ENCODE data around the gene TTN.

Gene TTN

GRCh38 chr2:178830451-178830850 is 23.2 kb upstream of the TTN start:
- Histone ChIP-seq H3K4me3 (ENCODE audit: low read depth in 1 of 2, low read length in 2 of 2) (no peak overlapping the region), H3K36me3 (ENCODE audit: insufficient read depth, low read length) (no peaks in the 10 kb centered on the region), H3K9ac (ENCODE audit: low read length) (no peak overlapping the region), H3K27ac (ENCODE audit: low read depth, low read length) (no peak overlapping the region), H3K4me1 (ENCODE audit: insufficient read depth, low read length) (no peaks in the 10 kb centered on the region), H3K27me3 (ENCODE audit: control insufficient read depth in 1 of 2, insufficient read depth in 2 of 2, low read length in 2 of 2) (no peaks in the 10 kb centered on the region), H3K9me3 (ENCODE audit: low read length) (no peaks in the 10 kb centered on the region)

DNA sequence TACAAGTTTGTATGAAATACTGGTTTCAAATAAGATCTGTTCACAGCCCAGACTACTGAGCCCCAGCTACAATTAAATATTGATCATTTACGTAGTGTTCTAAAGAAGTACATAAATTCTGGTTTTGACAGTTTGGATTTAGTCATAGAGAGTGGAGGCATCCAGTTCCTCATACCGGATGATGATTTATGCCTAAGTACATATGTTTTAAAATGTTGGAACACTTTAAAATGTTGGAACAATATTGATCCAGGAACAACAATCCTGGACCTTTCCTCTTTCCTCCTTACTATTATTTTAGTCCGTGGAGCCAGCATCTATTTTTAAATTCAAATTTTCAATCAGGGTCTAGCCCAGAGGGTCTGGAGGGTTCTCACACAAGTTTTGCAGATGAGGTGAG is 22.8 kb upstream of the TTN start:
- H3K4me3 ChIP-seq (ENCODE audit: low read depth in 1 of 2, low read length in 2 of 2), result no peak overlapping the region
- no peaks in the 10 kb centered on the region for H3K9me3 ChIP-seq (ENCODE audit: low read length)
- no peaks in the 10 kb centered on the region for H3K36me3 ChIP-seq (ENCODE audit: insufficient read depth, low read length)
- H3K27me3 ChIP-seq (ENCODE audit: control insufficient read depth in 1 of 2, insufficient read depth in 2 of 2, low read length in 2 of 2), result no peaks in the 10 kb centered on the region
- H3K27ac ChIP-seq (ENCODE audit: low read depth, low read length), result no peak overlapping the region
- H3K9ac ChIP-seq (ENCODE audit: low read length), result no peak overlapping the region
- H3K4me1 ChIP-seq (ENCODE audit: insufficient read depth, low read length), result no peaks in the 10 kb centered on the region

DNA sequence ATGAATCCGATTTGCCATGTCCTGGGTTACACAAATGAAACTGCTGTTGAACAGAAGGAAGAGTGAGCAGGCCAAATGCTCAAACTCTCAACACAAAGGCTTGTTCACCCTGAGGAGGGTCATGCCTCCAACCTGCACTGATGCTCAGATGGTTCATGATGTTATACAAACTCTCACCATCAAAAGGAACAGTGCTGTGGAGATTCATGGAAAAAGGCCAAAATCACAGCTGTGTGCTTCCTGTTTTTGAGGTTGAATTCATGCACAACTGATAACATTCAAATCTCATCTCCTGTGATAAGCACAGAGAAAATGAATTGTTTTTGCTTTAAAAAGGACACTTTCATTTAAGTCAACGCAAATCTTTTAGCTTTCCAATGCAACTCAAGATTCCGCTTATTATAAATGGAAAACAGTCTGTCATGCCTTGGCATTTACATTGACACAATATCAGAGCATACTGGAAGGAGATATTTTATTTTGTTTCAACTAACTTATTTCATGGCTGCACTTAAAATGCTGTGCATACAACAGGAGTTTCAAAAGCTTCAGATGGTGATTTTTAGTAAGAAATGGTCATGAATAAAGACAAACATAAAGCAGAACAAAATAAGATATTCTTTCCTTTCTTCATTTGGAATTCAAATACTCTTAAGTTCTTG is 22.2 kb upstream of the TTN start:
- H3K36me3 ChIP-seq (ENCODE audit: insufficient read depth, low read length), result no peaks in the 10 kb centered on the region
- H3K4me1 ChIP-seq (ENCODE audit: insufficient read depth, low read length), result no peaks in the 10 kb centered on the region
- no peaks in the 10 kb centered on the region for H3K27me3 ChIP-seq (ENCODE audit: control insufficient read depth in 1 of 2, insufficient read depth in 2 of 2, low read length in 2 of 2)
- no peak overlapping the region for H3K27ac ChIP-seq (ENCODE audit: low read depth, low read length)
- no peaks in the 10 kb centered on the region for H3K9me3 ChIP-seq (ENCODE audit: low read length)
- no peak overlapping the region for H3K4me3 ChIP-seq (ENCODE audit: low read depth in 1 of 2, low read length in 2 of 2)
- H3K9ac ChIP-seq (ENCODE audit: low read length), result no peak overlapping the region

- Histone ChIP-seq H3K27ac (ENCODE audit: low read depth, low read length) (no peak overlapping the region), H3K9ac (ENCODE audit: low read length) (no peak overlapping the region), H3K4me3 (ENCODE audit: low read depth in 1 of 2, low read length in 2 of 2) (no peak overlapping the region), H3K36me3 (ENCODE audit: insufficient read depth, low read length) (no peaks in the 10 kb centered on the region), H3K4me1 (ENCODE audit: insufficient read depth, low read length) (no peaks in the 10 kb centered on the region), H3K9me3 (ENCODE audit: low read length) (no peaks in the 10 kb centered on the region), H3K27me3 (ENCODE audit: control insufficient read depth in 1 of 2, insufficient read depth in 2 of 2, low read length in 2 of 2) (no peaks in the 10 kb centered on the region)
These were observed 21.3 kb upstream of the TTN start for GRCh38 chr2:178828486-178828881.

GRCh38 chr2:178827739-178828485 is 20.7 kb upstream of the TTN start:
- no peaks in the 10 kb centered on the region for H3K9me3 ChIP-seq (ENCODE audit: low read length)
- no peak overlapping the region for H3K27ac ChIP-seq (ENCODE audit: low read depth, low read length)
- no peaks in the 10 kb centered on the region for H3K36me3 ChIP-seq (ENCODE audit: insufficient read depth, low read length)
- H3K4me3 ChIP-seq (ENCODE audit: low read depth in 1 of 2, low read length in 2 of 2), result no peak overlapping the region
- H3K9ac ChIP-seq (ENCODE audit: low read length), result no peak overlapping the region
- H3K4me1 ChIP-seq (ENCODE audit: insufficient read depth, low read length), result no peaks in the 10 kb centered on the region
- no peaks in the 10 kb centered on the region for H3K27me3 ChIP-seq (ENCODE audit: control insufficient read depth in 1 of 2, insufficient read depth in 2 of 2, low read length in 2 of 2)

DNA sequence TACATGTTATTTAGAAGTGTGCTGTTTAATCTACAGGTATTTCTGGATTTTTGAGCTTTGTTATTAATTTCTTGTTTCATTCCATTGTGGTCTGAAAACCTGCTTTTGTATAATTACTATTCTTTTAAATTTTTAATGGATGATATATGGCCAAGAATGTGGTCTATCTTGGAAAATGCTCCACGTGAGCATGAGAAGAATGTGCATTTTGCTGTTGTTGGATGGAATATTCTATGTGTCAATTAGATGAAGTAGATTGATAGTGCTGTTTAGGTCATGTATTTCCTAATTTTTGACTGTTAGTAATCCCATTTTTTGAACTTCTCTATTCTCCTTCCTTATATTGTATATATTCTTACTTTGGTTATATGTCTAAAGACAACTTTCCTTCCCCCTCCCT is 19.9 kb upstream of the TTN start:
- Histone ChIP-seq H3K27ac (ENCODE audit: low read depth, low read length) (no peak overlapping the region), H3K4me1 (ENCODE audit: insufficient read depth, low read length) (no peaks in the 10 kb centered on the region), H3K27me3 (ENCODE audit: control insufficient read depth in 1 of 2, insufficient read depth in 2 of 2, low read length in 2 of 2) (no peaks in the 10 kb centered on the region), H3K4me3 (ENCODE audit: low read depth in 1 of 2, low read length in 2 of 2) (no peak overlapping the region), H3K36me3 (ENCODE audit: insufficient read depth, low read length) (no peaks in the 10 kb centered on the region), H3K9me3 (ENCODE audit: low read length) (no peaks in the 10 kb centered on the region), H3K9ac (ENCODE audit: low read length) (no peak overlapping the region)

GRCh38 chr2:178825183-178825582 is 18.0 kb upstream of the TTN start:
- no peaks in the 10 kb centered on the region for H3K4me1 ChIP-seq (ENCODE audit: insufficient read depth, low read length)
- no peak overlapping the region for H3K27ac ChIP-seq (ENCODE audit: low read depth, low read length)
- no peak overlapping the region for H3K4me3 ChIP-seq (ENCODE audit: low read depth in 1 of 2, low read length in 2 of 2)
- H3K9me3 ChIP-seq (ENCODE audit: low read length), result no peaks in the 10 kb centered on the region
- H3K27me3 ChIP-seq (ENCODE audit: control insufficient read depth in 1 of 2, insufficient read depth in 2 of 2, low read length in 2 of 2), result no peaks in the 10 kb centered on the region
- H3K9ac ChIP-seq (ENCODE audit: low read length), result no peak overlapping the region
- no peaks in the 10 kb centered on the region for H3K36me3 ChIP-seq (ENCODE audit: insufficient read depth, low read length)

DNA sequence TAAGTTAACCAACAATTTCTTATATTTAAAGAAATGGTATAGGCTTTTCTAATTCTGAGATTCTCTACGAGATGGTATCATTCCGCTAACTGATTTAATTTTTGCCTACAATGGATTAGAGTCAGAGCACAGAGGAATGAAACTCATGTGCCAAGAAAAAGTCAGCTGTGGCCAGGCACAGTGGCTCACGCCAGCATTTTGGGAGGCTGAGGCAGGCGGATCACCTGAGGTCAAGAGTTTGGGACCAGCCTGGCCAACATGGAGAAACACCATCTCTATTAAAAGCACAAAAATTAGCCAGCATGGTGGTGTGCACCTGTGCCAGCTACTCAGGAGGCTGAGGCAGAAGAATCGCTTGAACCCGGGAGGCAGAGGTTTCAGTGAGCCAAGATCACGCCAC is 17.0 kb upstream of the TTN start:
- no peaks in the 10 kb centered on the region for H3K36me3 ChIP-seq (ENCODE audit: insufficient read depth, low read length)
- no peak overlapping the region for H3K9ac ChIP-seq (ENCODE audit: low read length)
- no peaks in the 10 kb centered on the region for H3K9me3 ChIP-seq (ENCODE audit: low read length)
- no peak overlapping the region for H3K4me3 ChIP-seq (ENCODE audit: low read depth in 1 of 2, low read length in 2 of 2)
- no peaks in the 10 kb centered on the region for H3K27me3 ChIP-seq (ENCODE audit: control insufficient read depth in 1 of 2, insufficient read depth in 2 of 2, low read length in 2 of 2)
- H3K4me1 ChIP-seq (ENCODE audit: insufficient read depth, low read length), result no peaks in the 10 kb centered on the region
- H3K27ac ChIP-seq (ENCODE audit: low read depth, low read length), result no peak overlapping the region

DNA sequence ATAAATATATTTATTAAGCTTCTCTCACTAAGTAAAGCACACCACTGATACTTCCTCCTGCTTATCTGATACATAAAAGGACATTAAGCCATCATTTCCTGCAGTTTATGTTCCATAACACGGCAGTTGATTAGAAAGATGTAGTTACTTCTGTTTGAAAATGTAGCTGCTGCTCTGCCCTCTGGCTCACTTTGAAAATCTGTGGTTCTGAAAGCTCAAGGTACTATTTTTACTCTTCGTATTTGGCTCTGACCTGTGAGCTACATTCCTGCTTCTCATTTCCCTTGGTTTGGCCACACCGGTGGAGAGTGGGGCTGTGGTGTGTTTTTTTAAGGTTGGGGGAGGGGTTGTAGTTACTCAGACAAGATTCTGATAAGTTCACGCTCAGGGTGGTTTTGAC is 12.8 kb upstream of the TTN start:
- Histone ChIP-seq H3K27ac (ENCODE audit: low read depth, low read length) (no peak overlapping the region), H3K9me3 (ENCODE audit: low read length) (no peaks in the 10 kb centered on the region), H3K4me1 (ENCODE audit: insufficient read depth, low read length) (no peaks in the 10 kb centered on the region), H3K9ac (ENCODE audit: low read length) (no peak overlapping the region), H3K4me3 (ENCODE audit: low read depth in 1 of 2, low read length in 2 of 2) (no peak overlapping the region), H3K36me3 (ENCODE audit: insufficient read depth, low read length) (no peaks in the 10 kb centered on the region), H3K27me3 (ENCODE audit: control insufficient read depth in 1 of 2, insufficient read depth in 2 of 2, low read length in 2 of 2) (no peaks in the 10 kb centered on the region)

- H3K4me3 ChIP-seq (ENCODE audit: low read depth in 1 of 2, low read length in 2 of 2), result no peak overlapping the region
- H3K4me1 ChIP-seq (ENCODE audit: insufficient read depth, low read length), result no peaks in the 10 kb centered on the region
- H3K36me3 ChIP-seq (ENCODE audit: insufficient read depth, low read length), result no peaks in the 10 kb centered on the region
- H3K27me3 ChIP-seq (ENCODE audit: control insufficient read depth in 1 of 2, insufficient read depth in 2 of 2, low read length in 2 of 2), result no peaks in the 10 kb centered on the region
- no peak overlapping the region for H3K27ac ChIP-seq (ENCODE audit: low read depth, low read length)
- no peaks in the 10 kb centered on the region for H3K9me3 ChIP-seq (ENCODE audit: low read length)
- H3K9ac ChIP-seq (ENCODE audit: low read length), result no peak overlapping the region
These were observed 12.1 kb upstream of the TTN start for GRCh38 chr2:178819147-178819875.

DNA sequence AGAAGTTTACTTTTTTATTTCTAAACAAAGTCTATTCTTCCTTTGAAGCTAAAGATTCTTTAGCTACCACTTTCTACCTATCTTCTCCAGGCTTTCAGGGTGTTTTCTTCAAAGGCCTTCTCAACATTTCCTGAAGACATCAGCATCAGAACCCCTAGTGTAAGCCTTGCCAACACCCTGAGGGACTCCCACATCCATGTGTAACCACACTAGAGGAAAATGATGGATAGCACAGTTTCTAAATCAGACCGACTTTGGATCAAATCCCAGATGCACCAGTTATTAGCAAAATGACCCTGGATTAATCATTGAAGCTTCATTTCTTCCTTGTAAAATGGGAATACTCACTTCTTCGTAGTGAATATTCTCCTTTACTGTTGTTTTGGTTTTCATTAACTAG is 4.7 kb upstream of the TTN start:
- Histone ChIP-seq H3K27me3 (ENCODE audit: control insufficient read depth in 1 of 2, insufficient read depth in 2 of 2, low read length in 2 of 2) (no peaks in the 10 kb centered on the region), H3K9ac (ENCODE audit: low read length) (no peak overlapping the region), H3K4me1 (ENCODE audit: insufficient read depth, low read length) (no peaks in the 10 kb centered on the region), H3K27ac (ENCODE audit: low read depth, low read length) (no peak overlapping the region), H3K9me3 (ENCODE audit: low read length) (no peaks in the 10 kb centered on the region), H3K36me3 (ENCODE audit: insufficient read depth, low read length) (no peaks in the 10 kb centered on the region), H3K4me3 (ENCODE audit: low read depth in 1 of 2, low read length in 2 of 2) (no peak overlapping the region)
